Measurements from ENCODE around the gene UMPS.

DNA sequence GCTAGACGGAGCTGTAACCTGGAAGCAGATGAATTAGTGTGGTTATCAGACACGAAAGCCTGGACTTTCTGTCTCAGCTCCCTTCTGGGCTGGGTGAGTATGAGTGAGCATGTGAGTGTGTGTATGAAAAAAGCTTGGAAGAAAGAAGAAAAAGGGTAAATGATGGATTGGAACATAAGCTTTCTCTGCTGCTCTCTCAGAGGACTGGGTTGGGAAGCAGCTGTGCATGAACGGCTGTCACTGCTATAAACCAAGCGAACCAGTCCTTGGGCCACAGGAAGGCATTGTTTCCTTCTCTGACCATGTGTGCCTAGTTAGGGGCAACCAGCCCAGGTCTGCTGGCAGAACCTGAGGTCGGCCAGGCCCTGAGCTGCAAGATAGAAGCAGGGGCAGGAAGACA, 37.0 kb downstream of the UMPS start:
- no peak for TF ChIP-seq CTCF (IDR thresholded peaks at IDR 0.05)
- no peak for TF ChIP-seq EP300 (IDR thresholded peaks at IDR 0.05)

Measured in ovary (tissue), 3 donors.